ENCODE data around the gene AUP1.
A peak's percentile ranks its signal among the peaks of the same experiment; 100 is the strongest.

The AUP1 gene

DNA sequence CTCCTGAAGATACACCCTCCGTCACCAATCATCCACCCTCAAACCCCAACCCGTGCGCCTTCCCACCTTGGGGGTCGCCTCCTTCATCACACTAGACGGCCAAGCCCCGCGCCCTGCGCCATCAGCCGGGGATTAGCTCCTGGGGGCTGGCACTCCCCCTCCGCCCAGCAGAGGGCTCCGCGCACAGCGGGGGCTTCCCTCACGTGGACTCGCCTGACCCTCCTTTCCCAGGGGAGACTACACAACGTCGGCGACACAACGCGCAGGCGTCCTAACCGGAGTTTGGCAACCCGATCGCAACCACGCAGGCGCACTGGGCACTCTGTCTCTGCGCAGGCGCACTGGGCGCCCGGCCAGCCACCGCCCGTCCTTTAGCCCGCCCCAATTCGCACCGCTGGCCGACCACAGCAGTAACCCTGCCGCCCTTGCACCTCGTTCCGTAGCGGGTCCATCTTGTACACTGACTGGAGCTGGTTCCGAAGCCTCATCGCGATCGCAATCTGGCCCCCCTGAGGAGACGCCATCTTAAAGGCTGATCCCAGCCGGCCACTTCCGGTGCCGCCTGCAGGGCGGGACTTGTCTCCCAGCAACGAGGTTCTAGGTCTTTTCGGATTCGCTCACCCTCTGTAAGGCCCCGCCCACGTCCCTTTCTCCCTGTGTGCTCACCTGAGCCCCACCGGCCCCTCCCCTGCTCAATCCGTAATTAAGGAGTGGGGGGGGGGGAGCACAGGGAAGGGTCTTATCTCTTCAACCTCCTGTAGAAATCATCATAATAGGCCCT, 22.2 kb downstream of the AUP1 start, which contains the start of gene PCGF1:
PCGF1 (minus strand) TSS at position 551 of the 781 bp plus-strand sequence; CDS start at position 524, 27 bp downstream.
- TF ChIP-seq EZH2phosphoT487 (IDR thresholded peaks at IDR 0.05; ENCODE audit: borderline replicate concordance, low read length) (no peak), CTCF (IDR thresholded peaks at IDR 0.05; ENCODE audit: low read depth, low read length, poor library complexity, severe bottlenecking) (peak; percentile 84)
- H3K4me3 ChIP-seq (ENCODE audit: low read length), result peak within 1 kb of the TSS; percentile 97
- peaks cover 40% of the 10 kb centered on the region for H3K4me1 ChIP-seq (ENCODE audit: control insufficient read depth, low read length)
- peak within 1 kb of the TSS; percentile 71 for H3K4me2 ChIP-seq (ENCODE audit: low read length)
- peaks cover 21% of the 10 kb centered on the region for H3K27me3 ChIP-seq (ENCODE audit: control insufficient read depth, low read length)
- no peaks in the 10 kb centered on the region for H3K9me2 ChIP-seq (replicated peaks; ENCODE audit: control insufficient read depth, low read length)
- 0 out of 2 replicates have a peak, but pooled peaks cover 3% of the 10 kb centered on the region for H3F3A ChIP-seq (ENCODE audit: control insufficient read depth, insufficient read depth)
- H3K79me2 ChIP-seq (ENCODE audit: control insufficient read depth, low read length), result peaks cover 13% of the 10 kb centered on the region
- H4K20me1 ChIP-seq (ENCODE audit: control insufficient read depth, insufficient read depth, low read depth, low read length), result no peaks in the 10 kb centered on the region
- H3K9me3 ChIP-seq (ENCODE audit: control insufficient read depth, insufficient read depth, low read length), result no peaks in the 10 kb centered on the region
- H3K27ac ChIP-seq (ENCODE audit: low read depth, low read length), result peak within 1 kb of the TSS; percentile 86
- peaks cover 14% of the 10 kb centered on the region for H3K36me3 ChIP-seq (ENCODE audit: control insufficient read depth, low read length)

DNA sequence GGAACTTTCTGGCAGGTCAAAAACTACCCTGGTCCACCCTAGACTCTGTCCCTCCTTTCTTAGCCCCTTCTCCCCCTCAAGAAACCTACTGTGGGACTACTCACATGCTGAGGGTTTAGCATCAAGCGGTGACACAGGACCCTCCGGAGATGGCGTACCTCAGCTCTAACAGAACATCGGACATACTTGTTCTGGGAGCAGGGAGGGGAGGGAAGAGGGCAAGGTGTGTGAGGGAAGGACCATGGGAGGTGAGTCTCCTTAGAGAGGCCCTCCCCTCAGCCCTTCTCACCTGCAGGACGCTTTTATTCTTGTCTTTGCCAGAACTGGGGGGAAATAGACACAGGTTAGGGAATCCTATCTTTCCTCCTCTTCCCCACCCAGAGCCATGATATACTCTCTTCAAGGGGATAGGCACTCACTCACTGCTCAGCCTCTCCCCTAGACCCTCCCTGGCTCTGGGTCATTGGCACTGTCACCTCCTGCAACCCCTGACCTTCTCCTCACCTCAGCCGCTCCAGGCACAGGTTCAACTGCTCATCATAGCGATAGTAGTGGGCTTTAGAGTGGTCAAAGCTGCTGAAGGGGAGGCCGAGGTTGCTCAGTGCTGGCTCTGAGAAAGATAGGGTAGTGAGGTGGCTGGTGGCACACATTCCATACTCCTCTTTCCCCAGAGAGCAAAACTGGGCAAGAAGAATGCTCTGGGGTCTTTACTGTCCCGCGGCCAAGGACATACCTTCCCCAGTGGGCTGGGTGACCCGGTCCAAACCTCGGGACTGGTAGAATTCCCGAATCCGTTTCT, 23.9 kb downstream of the AUP1 start:
- peaks cover 41% of the 10 kb centered on the region for H3K4me1 ChIP-seq (ENCODE audit: control insufficient read depth, low read length)
- no peaks in the 10 kb centered on the region for H3K9me2 ChIP-seq (replicated peaks; ENCODE audit: control insufficient read depth, low read length)
- peaks cover 13% of the 10 kb centered on the region for H3K79me2 ChIP-seq (ENCODE audit: control insufficient read depth, low read length)
- H3K36me3 ChIP-seq (ENCODE audit: control insufficient read depth, low read length), result peaks cover 14% of the 10 kb centered on the region
- H3K4me2 ChIP-seq (ENCODE audit: low read length), result peak overlapping the region; percentile 71
- H3K27ac ChIP-seq (ENCODE audit: low read depth, low read length), result no peak overlapping the region
- H3K27me3 ChIP-seq (ENCODE audit: control insufficient read depth, low read length), result peaks cover 29% of the 10 kb centered on the region
- no peaks in the 10 kb centered on the region for H3K9me3 ChIP-seq (ENCODE audit: control insufficient read depth, insufficient read depth, low read length)
- no peaks in the 10 kb centered on the region for H4K20me1 ChIP-seq (ENCODE audit: control insufficient read depth, insufficient read depth, low read depth, low read length)
- H3F3A ChIP-seq (ENCODE audit: control insufficient read depth, insufficient read depth), result 0 out of 2 replicates have a peak, but pooled peaks cover 3% of the 10 kb centered on the region
- TF ChIP-seq CTCF (IDR thresholded peaks at IDR 0.05; ENCODE audit: low read depth, low read length, poor library complexity, severe bottlenecking) (no peak), EZH2phosphoT487 (IDR thresholded peaks at IDR 0.05; ENCODE audit: borderline replicate concordance, low read length) (no peak)
- 0 out of 2 replicates have a peak overlapping the region, but pooled peaks have one; percentile 4 for H3K4me3 ChIP-seq (ENCODE audit: low read length)

DNA sequence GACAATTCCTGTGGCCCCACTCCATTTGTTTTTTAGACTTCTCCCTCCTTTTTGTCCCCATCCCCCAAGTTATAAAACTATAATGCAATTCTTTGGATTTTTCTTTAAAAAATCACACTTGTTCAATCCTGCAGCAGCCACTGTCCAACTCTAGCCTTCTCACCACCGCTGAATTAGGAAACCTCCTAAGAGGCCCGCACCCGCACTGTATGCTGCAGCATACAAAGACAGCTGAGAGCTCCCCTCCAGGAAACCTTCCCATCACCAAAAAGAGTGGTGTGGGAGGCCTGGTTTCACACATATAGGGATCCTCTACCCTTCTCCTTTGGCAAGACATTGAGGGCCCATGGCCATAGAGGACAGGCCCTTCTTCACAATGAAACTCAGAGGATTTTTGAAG, 24.9 kb downstream of the AUP1 start:
- Histone ChIP-seq H3K4me3 (ENCODE audit: low read length) (no peak overlapping the region), H3K9me3 (ENCODE audit: control insufficient read depth, insufficient read depth, low read length) (no peaks in the 10 kb centered on the region), H4K20me1 (ENCODE audit: control insufficient read depth, insufficient read depth, low read depth, low read length) (no peaks in the 10 kb centered on the region), H3F3A (ENCODE audit: control insufficient read depth, insufficient read depth) (0 out of 2 replicates have a peak, but pooled peaks cover 2% of the 10 kb centered on the region), H3K4me2 (ENCODE audit: low read length) (no peak overlapping the region), H3K79me2 (ENCODE audit: control insufficient read depth, low read length) (peaks cover 13% of the 10 kb centered on the region), H3K4me1 (ENCODE audit: control insufficient read depth, low read length) (peaks cover 41% of the 10 kb centered on the region), H3K27ac (ENCODE audit: low read depth, low read length) (no peak overlapping the region), H3K36me3 (ENCODE audit: control insufficient read depth, low read length) (peaks cover 14% of the 10 kb centered on the region), H3K27me3 (ENCODE audit: control insufficient read depth, low read length) (peaks cover 39% of the 10 kb centered on the region), H3K9me2 (replicated peaks; ENCODE audit: control insufficient read depth, low read length) (no peaks in the 10 kb centered on the region)
- no peak for TF ChIP-seq CTCF (IDR thresholded peaks at IDR 0.05; ENCODE audit: low read depth, low read length, poor library complexity, severe bottlenecking)
- TF ChIP-seq EZH2phosphoT487 (IDR thresholded peaks at IDR 0.05; ENCODE audit: borderline replicate concordance, low read length), result no peak
